Measurements from ENCODE around the gene SNRPA1.

SNRPA1 gene

DNA sequence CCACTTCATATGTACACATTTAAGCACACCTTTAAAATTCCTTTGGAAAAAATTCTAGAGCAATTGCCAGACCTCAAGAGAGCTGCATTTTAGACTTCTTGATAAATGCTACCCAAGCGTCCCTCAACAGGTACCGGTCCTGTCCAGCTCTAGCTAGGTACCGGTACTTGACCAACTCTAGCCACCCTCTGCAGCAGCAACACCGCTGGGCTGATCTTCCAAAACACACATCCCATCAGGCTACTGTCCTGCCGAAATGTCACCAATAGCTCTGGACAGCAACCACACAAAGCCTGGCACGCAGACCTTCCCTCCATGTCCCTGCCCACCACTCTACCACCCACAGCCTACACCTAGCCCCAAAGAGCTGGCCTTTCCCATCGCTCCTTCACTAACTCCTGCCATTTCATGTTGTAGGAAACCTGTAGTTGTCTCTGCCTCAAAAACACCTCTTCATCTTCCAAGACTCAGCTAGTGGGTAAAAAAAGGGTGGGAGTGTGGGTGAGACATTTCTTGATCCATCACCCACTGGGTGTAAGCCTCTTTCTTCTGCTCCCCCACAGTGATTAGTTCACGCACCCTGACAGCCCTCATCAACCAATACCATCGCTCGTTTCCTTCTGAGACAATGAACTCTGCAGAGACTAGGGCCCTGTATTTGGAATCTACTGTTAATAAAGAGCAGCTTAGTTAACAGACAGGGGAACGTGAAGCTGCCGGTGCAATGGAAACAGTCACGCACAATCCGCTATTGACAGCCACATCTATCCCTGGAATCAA, 50.0 kb downstream of the SNRPA1 start:
- peak; percentile 58 for DNase-seq (ENCODE audit: low read depth)
- peak overlapping the region; percentile 70 for H3K4me3 ChIP-seq (ENCODE audit: low read depth, low read length)
- TF ChIP-seq, protein P1, sequence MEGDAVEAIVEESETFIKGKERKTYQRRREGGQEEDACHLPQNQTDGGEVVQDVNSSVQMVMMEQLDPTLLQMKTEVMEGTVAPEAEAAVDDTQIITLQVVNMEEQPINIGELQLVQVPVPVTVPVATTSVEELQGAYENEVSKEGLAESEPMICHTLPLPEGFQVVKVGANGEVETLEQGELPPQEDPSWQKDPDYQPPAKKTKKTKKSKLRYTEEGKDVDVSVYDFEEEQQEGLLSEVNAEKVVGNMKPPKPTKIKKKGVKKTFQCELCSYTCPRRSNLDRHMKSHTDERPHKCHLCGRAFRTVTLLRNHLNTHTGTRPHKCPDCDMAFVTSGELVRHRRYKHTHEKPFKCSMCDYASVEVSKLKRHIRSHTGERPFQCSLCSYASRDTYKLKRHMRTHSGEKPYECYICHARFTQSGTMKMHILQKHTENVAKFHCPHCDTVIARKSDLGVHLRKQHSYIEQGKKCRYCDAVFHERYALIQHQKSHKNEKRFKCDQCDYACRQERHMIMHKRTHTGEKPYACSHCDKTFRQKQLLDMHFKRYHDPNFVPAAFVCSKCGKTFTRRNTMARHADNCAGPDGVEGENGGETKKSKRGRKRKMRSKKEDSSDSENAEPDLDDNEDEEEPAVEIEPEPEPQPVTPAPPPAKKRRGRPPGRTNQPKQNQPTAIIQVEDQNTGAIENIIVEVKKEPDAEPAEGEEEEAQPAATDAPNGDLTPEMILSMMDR (IDR thresholded peaks at IDR 0.05; ENCODE audit: low read depth, low read length) = no peak
- no peak for TF ChIP-seq POLR2A (IDR thresholded peaks at IDR 0.05; ENCODE audit: extremely low read depth, insufficient read length)
- TF ChIP-seq MYC (IDR thresholded peaks at IDR 0.05; ENCODE audit: low read depth, low read length) = no peak
- TF ChIP-seq, protein P2, sequence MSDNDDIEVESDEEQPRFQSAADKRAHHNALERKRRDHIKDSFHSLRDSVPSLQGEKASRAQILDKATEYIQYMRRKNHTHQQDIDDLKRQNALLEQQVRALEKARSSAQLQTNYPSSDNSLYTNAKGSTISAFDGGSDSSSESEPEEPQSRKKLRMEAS (IDR thresholded peaks at IDR 0.05; ENCODE audit: low read depth, low read length) = no peak

- H3K4me3 ChIP-seq (ENCODE audit: low read depth, low read length) = peak overlapping the region; percentile 70
- DNase-seq (ENCODE audit: low read depth) = peak; percentile 61
- TF ChIP-seq MYC (IDR thresholded peaks at IDR 0.05; ENCODE audit: low read depth, low read length) = no peak; the same call in none of the 2 replicates
- TF ChIP-seq, protein P2 (IDR thresholded peaks at IDR 0.05; ENCODE audit: low read depth, low read length) = peak; percentile 63
- no peak for TF ChIP-seq POLR2A (IDR thresholded peaks at IDR 0.05; ENCODE audit: extremely low read depth, insufficient read length)
- TF ChIP-seq, protein P1 (IDR thresholded peaks at IDR 0.05; ENCODE audit: low read depth, low read length) = no peak
These were observed 50.8 kb downstream of the SNRPA1 start for GRCh38 chr15:101244036-101244781.

- peak overlapping the region; percentile 70 for H3K4me3 ChIP-seq (ENCODE audit: low read depth, low read length)
- DNase-seq (ENCODE audit: low read depth) = no peak
- peak; percentile 22 for TF ChIP-seq POLR2A (IDR thresholded peaks at IDR 0.05; ENCODE audit: extremely low read depth, insufficient read length)
- TF ChIP-seq, protein P2 (IDR thresholded peaks at IDR 0.05; ENCODE audit: low read depth, low read length) = peak; percentile 61; the same call in 1 of the 2 replicates
- no peak for TF ChIP-seq MYC (IDR thresholded peaks at IDR 0.05; ENCODE audit: low read depth, low read length)
These were observed 51.6 kb downstream of the SNRPA1 start for GRCh38 chr15:101243420-101243819.

GRCh38 chr15:101242999-101243336, 52.1 kb downstream of the SNRPA1 start:
- TF ChIP-seq MYC (IDR thresholded peaks at IDR 0.05; ENCODE audit: low read depth, low read length) = no peak
- TF ChIP-seq, protein P1 (IDR thresholded peaks at IDR 0.05; ENCODE audit: low read depth, low read length) = no peak
- TF ChIP-seq POLR2A (IDR thresholded peaks at IDR 0.05; ENCODE audit: extremely low read depth, insufficient read length) = no peak
- TF ChIP-seq, protein P2 (IDR thresholded peaks at IDR 0.05; ENCODE audit: low read depth, low read length) = no peak
- peak overlapping the region; percentile 70 for H3K4me3 ChIP-seq (ENCODE audit: low read depth, low read length)
- DNase-seq (ENCODE audit: low read depth) = no peak

- DNase-seq (ENCODE audit: low read depth) = peak; percentile 98
- TF ChIP-seq, protein P2 (IDR thresholded peaks at IDR 0.05; ENCODE audit: low read depth, low read length) = peak; percentile 93
- TF ChIP-seq, protein P1 (IDR thresholded peaks at IDR 0.05; ENCODE audit: low read depth, low read length) = no peak
- TF ChIP-seq MYC (IDR thresholded peaks at IDR 0.05; ENCODE audit: low read depth, low read length) = peak; percentile 94
- TF ChIP-seq POLR2A (IDR thresholded peaks at IDR 0.05; ENCODE audit: extremely low read depth, insufficient read length) = peak; percentile 36
- H3K4me3 ChIP-seq (ENCODE audit: low read depth, low read length) = peak overlapping the region; percentile 70
These were observed 52.7 kb downstream of the SNRPA1 start for GRCh38 chr15:101242160-101242998.
